NCI-H1436 treated with DMSO at 0.1 percent for 48 hours (cell line): ENCODE measurements around the gene SLC22A12.

Source experiments
- DNase-seq: peaks from one replicate; lab custom pipeline; 2025; lab: John Stamatoyannopoulos, UW

Gene SLC22A12

DNA sequence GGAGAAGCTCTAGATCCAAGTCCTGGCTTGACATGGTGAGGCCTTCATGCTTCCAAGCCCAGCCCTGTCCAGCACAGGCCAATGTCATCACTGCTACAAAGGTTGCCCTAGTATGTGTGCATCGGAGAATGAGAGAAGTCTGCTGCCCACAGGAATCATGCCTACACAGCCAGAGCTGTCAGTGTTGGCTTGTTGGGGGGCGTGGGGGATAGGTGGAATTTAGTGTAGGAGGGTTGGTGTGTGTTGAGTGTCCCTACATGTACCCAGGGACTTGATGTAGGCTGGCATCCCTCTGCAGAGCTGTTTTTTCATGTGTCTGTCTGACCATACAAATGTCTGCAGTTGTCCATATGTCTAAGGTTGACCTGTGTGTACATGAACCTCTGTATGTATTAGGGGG, 37.6 kb downstream of the SLC22A12 start:
- no peak for DNase-seq

DNA sequence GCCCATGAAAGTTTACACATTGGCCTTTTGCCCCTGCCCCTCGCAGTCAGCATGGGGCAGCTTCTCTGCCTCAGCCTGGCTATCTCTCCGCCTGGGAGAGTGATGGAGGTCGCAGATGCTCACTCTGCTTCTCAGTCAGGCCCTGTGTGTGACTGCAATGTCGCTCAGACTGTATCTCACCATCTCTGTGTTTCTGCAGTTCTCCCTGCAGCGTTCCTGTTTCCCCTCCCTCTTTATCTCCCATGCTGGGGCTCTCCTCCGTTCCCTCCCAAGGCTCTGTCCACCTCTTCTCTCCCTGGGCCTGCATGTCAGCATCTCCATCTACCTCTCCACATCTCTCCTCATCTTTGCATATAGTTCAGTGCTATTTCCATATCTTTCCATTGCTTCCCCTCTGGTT, 38.1 kb downstream of the SLC22A12 start:
- no peak for DNase-seq

DNA sequence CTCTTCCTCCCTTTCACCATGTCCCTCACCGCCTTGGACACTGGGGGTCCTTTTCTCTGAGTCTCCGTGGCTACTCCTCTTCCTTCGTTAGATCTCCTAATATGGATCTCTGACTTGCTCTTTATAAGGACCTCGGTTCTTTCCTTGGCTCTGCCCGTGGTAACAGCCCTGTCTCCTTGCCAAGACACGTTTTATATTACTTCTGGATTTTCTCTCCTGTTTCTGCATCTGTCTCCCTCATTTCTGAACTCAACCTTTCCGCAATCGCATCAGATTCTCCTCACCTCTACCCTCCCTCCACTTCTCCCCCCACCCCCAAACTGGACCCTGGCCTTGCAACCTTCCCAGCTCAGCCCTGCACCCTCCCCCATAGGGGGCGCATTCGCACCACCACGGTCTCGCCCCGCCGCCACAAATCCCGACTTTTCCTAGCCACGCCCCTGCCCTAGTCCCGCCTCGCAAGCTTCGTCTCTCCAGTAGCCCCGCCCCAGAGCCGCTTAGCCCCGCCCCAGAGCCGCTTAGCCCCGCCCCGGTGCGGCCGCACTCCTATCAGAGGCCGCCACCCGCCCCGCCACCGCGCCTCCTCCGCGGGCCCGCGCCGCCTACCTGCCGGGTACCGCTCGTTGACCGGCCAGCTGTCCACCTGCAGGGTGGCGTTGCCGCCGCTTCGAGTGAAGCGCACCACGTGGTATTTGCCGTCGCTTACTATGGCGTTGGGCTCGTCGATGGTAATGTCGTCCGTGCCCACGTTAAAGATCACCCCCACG, 39.0 kb downstream of the SLC22A12 start:
- DNase-seq = no peak

- no peak for DNase-seq
Observed at GRCh38 chr11:64631675-64632074, 40.7 kb downstream of the SLC22A12 start.

DNA sequence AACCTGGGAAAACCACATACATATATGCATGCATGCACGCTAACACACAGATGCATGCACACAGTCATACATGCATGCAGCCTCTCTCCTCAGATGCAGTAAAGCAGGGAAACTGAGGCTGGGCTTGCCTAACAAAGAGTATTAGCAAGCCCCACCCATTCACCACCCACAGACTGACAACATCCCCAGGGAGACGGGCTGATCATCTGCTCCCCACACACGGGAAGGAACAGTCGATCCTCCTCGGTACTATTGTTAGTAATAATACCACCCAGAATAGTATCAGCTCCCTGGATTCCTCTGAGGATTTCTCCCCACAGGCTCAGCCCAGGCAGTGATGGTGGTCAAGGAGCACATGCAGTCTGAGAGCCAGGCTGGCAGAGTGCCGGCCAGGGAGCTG, 41.2 kb downstream of the SLC22A12 start:
- DNase-seq = no peak

DNA sequence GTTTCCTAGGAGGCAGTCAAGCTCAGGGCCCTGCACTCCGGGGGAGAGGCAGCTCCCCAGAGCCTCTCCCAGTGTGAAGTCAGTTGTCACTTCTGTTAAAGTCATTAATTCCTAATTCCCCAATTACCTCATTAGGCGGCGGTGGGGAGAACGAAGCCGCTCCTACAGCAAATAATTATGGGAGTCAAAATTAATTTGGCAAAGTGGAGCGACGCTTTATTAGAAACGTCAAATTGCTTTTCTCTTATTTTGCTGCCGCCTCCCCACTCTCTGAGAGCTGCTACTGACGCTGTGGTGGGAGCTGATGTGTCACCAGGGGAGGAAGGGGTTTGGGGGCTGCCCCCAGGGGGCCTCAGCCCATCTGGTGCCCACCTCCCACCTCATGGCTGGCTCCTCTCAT, 41.6 kb downstream of the SLC22A12 start:
- DNase-seq = no peak

GRCh38 chr11:64633555-64634159, 42.6 kb downstream of the SLC22A12 start:
- no peak for DNase-seq

- no peak for DNase-seq
Observed at GRCh38 chr11:64637334-64638017, 46.5 kb downstream of the SLC22A12 start.

- DNase-seq = no peak
Observed at GRCh38 chr11:64638018-64638665, 47.1 kb downstream of the SLC22A12 start.

- no peak for DNase-seq
Observed at GRCh38 chr11:64638829-64639228, 47.8 kb downstream of the SLC22A12 start.

GRCh38 chr11:64639885-64640284, 48.9 kb downstream of the SLC22A12 start:
- no peak for DNase-seq

DNA sequence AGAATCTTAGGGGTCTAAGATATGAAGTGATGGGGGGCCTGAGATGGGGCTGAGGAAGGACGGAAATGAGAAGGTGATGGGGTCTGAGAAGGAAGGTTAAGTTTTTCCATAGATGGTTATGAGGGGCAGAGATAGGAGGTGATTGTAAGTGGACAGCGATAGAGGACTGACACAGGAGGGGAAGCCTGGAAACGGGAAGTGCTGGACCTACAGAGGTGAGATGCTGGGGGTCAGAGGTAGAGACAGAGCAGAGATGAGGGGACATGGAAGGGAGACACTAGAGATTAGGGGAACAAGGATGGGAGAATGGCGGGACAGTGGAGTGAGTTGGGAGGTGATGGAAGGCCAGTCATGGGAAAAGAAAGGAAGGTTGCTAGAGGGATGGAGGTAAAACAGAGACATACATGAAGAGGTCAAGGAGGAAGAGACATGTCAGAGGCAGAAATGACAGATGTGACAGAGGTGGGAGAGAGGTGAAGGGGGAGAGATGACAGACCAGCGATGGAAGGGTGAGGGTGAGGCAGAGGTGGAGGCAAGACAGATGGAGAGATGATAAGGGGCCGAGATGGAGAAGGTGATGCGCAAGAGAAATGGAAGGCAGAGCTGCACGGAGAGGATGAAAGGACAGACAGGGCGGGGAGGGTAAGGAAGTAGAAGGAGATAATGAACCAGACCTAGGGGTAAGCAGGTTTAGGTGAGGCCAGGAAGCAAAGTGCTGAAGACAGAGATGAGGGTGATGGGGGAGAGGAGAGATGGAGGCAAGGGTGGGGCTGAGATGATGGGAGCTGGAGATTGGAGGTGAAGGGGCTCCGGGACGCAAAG, 50.8 kb downstream of the SLC22A12 start:
- DNase-seq = no peak

- DNase-seq = no peak
Observed at GRCh38 chr11:64642418-64642735, 51.4 kb downstream of the SLC22A12 start.

GRCh38 chr11:64642871-64643255, 51.8 kb downstream of the SLC22A12 start:
- no peak for DNase-seq

DNA sequence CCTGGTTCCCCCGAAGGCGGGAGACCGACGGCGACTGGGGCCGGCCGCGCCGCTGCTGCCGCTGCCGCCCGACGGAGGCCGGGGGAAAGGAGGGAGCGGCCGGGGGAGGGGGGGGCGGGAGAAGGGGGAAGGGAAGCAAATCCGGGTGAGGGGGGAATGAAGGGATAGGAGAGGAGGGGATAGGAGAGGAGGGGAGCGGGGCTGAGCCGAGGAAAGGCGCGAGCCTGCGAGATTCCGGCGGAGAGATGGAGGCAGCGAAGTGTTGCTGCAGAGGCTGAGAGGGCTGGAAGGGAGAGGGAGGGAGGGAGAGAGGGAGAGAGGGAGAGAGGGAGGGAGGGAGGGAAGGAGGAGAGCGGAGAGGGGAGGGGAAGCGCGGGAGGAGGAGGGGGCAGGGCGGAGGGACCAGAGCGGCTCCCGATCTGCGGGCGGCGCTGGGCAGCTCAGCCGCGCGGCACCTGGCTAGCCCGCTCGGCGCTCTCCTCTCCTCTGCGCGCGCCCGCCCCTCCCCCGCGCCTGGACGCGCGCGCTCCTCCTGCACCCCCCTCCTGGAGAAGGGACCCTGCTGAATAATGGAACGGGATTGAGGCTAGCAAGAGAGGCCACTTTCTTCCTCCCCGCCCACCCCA, 52.3 kb downstream of the SLC22A12 start:
- no peak for DNase-seq

- no peak for DNase-seq
Observed at GRCh38 chr11:64643920-64644646, 53.1 kb downstream of the SLC22A12 start.

DNA sequence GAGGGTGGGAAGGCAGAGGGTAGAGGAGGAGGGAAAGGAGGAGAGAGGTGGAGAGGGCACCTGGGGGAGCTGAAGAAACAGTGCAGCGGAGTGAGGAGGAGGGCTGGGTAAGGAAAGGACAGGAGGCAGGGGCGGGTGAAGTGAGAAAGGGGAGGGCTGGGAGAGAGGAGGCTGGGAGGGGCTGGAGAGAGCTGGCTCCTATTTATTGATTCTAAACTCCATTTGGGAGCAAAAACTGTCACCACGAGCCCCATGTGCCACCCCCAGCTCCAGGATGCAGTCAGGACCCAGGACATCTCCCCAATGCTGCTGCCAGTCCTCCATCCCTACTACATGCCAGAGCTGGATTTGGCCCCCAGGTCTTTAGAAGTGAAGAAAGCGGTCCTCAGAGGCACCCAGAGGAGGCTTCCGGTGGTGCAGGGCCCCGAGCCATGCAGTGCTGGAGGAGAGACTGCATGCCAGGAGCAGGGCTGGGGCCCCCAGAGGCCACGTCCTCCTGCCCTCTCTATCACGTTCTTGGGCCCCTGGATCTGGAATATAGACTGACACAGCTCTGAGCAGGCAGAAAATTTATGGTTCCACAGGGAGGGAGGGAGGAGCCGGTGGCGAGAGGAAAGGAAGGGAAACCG, 53.7 kb downstream of the SLC22A12 start:
- DNase-seq = no peak

DNA sequence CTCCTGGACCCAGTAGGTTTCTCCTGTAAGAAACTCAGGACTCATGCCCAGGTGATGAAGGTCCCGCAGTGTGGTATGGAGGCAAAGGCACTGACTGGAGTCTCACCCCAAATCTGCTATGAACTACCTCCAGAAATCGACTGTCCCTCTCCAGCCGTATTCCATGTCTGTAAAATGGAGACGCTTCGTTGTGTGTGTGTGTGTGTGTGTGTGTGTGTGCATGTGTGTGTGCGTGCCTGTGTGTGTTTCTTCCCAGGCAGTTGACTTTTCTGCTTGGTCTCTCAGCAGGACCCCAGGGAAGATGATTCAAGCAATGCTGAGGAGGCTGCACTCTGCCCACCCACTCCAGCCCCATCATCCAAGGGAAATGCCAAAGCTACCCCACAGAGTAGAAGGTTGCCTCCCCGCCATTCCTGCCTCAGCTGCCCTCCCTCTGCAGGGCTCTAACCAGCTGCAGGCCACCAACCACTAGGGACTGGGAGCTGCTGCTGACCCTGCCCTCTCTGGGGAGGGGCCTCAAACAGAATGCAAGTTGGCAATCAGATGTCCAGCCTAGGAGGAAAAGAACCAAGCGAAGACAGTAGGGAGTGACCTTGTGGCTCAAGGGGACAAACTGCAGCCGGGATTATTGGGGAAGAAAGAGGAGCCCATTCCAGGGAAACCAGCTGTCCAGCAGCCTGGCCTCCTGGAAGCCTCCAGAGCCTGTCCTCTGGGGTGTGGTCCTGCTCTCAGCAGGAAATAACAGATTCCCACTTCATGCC, 56.2 kb downstream of the SLC22A12 start:
- no peak for DNase-seq

- no peak for DNase-seq
Observed at GRCh38 chr11:64648551-64648950, 57.5 kb downstream of the SLC22A12 start.

DNA sequence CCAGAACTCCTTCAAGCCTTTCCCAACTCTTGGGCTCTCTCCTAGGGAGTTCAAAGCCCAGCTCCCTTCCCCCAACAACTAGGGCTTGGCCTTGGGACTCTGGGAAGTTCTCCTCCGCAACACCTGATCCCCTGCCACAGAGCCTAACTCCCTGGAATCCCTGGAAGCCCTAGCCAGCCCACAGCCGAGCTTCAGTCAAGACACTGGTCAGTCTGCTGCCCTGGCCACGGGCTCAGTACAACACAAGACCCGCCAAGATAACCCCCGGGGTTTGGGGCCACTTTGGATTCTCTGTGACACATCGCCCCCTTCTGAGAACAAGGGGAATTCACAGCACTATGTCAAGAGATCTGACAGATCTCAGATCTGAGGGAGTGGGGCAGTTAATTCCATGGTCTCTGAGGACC, 58.3 kb downstream of the SLC22A12 start:
- DNase-seq = no peak
